Measurements from ENCODE around the gene PPM1D. TPM values are rescaled to one million over a fixed set of nuclear protein-coding genes. Genes with fewer than 3 reads are reported as not detected.

The PPM1D gene

Small RNAs within 50 kb of the gene (small RNA-seq; reads per million reads assigned to genes)
- gene AC011921.2: not detected
- not detected for gene RN7SL606P
- not detected for gene RNU6-623P
